Fibroblast of gingiva (primary cell): ENCODE measurements around the gene DEFB124.

Experiments used
- DNase-seq: peaks from one replicate; pipeline ENCODE4 v3.0.0-alpha.2; 2011; ENCODE audit warnings: low read depth

DEFB124 gene

DNA sequence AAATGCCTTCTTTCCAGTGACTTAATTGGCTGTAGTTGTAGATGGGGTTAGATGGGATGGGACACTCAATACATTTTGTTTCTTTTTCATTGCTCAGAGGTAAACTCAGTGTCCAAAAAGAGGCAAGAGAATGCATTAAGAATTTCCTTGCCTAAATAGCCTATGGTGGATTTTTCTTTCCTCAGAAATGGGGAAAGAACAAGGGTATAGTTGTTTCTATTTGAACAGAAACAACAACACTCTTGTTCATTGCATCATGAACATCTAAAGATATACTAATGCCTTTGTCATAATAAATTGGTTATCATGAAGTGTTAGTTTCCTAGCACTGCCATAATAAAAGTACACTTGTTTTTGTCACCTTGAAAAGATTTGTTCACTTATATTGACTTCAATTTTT lies 49.1 kb downstream of the DEFB124 start:
- no peak for DNase-seq

GRCh38 chr20:31418307-31418706 lies 56.6 kb downstream of the DEFB124 start:
- DNase-seq = no peak

DNA sequence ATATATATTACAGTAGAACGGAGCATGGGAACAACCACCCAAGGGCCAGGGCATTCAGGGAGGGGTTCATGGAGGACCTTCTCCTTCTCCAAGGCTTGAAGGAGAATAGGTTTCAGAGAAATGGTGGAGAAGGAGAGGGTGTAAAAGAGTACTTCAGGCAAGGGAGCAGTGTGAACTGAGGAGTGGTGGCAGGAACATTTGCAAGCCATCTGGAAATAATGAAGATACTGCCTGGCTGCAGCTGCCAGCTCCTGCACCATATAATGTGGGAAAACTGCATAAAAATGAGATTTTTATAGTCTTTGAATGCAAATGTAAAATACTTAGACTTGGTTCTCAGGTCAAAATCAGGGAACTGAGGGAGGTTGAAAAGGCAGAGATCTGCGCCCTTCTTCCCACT lies 59.3 kb downstream of the DEFB124 start:
- no peak for DNase-seq
